ENCODE results near the gene SUSD1.
A peak's percentile ranks its signal among the peaks of the same experiment; 100 is the strongest.

GRCh38 chr9:112112941-112113681 lies 62.0 kb downstream of the SUSD1 start:
- TF ChIP-seq SP1 (IDR thresholded peaks at IDR 0.05), result no peak
- TF ChIP-seq, protein P1, sequence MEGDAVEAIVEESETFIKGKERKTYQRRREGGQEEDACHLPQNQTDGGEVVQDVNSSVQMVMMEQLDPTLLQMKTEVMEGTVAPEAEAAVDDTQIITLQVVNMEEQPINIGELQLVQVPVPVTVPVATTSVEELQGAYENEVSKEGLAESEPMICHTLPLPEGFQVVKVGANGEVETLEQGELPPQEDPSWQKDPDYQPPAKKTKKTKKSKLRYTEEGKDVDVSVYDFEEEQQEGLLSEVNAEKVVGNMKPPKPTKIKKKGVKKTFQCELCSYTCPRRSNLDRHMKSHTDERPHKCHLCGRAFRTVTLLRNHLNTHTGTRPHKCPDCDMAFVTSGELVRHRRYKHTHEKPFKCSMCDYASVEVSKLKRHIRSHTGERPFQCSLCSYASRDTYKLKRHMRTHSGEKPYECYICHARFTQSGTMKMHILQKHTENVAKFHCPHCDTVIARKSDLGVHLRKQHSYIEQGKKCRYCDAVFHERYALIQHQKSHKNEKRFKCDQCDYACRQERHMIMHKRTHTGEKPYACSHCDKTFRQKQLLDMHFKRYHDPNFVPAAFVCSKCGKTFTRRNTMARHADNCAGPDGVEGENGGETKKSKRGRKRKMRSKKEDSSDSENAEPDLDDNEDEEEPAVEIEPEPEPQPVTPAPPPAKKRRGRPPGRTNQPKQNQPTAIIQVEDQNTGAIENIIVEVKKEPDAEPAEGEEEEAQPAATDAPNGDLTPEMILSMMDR (IDR thresholded peaks at IDR 0.05; ENCODE audit: low read depth, low read length, missing input control), result peak; percentile 92
- TF ChIP-seq JUND (IDR thresholded peaks at IDR 0.05), result no peak
- no peak for TF ChIP-seq YY1 (IDR thresholded peaks at IDR 0.05)

Measured in liver (tissue), 3 donors.